GM19099 (cell line): Measurements from ENCODE around the gene NUTF2.

Source experiments
- POLR2A ChIP-seq: IDR thresholded peaks from 3 replicates; pipeline ENCODE4 v1.6.1; 2011; ENCODE audit warnings: low read depth; ENCODE audit not compliant: insufficient read length; ENCODE audit errors: extremely low read depth

NUTF2 gene

GRCh38 chr16:67915831-67916723 is 69.3 kb downstream of the NUTF2 start:
- no peak for TF ChIP-seq POLR2A

- no peak for TF ChIP-seq POLR2A
These were observed 70.6 kb downstream of the NUTF2 start for GRCh38 chr16:67917140-67917851.

- no peak for TF ChIP-seq POLR2A
These were observed 71.1 kb downstream of the NUTF2 start for GRCh38 chr16:67917852-67918236.

- TF ChIP-seq POLR2A, result no peak
These were observed 73.0 kb downstream of the NUTF2 start for GRCh38 chr16:67919622-67920221.
